ENCODE measurements around the gene NECTIN2.
A peak's percentile ranks its signal among the peaks of the same experiment; 100 is the strongest.
"Not testable (repeated sequence)": the region's sequence is repeated elsewhere in the genome, so short reads cannot be mapped to it uniquely, and the experiment has no call there.

Gene NECTIN2

GRCh38 chr19:44817725-44818465 lies 28.2 kb upstream of the NECTIN2 start:
- no peak for DNase-seq

DNA sequence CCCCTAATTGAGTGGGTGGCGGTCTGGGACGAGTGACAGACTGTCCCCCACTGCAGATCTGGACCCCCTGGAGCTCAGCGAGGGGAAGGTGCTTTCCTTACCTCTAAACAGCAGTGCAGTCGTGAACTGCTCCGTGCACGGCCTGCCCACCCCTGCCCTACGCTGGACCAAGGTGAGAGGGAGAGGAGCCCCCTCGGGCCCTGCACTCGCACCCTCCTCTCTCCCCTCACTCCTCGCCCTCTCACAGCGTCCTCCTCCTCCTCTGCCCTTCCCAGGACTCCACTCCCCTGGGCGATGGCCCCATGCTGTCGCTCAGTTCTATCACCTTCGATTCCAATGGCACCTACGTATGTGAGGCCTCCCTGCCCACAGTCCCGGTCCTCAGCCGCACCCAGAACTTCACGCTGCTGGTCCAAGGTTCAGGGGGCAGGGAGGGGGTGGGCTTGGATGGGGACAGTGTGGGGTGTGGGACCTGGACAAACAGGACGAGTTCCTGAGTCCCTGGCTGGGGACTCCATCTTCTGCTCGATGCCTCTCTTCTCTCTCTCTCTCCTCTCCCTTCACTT lies 27.5 kb upstream of the NECTIN2 start:
- DNase-seq: no peak

GRCh38 chr19:44819246-44819832 lies 26.8 kb upstream of the NECTIN2 start:
- DNase-seq: no peak

- DNase-seq: no peak
Measured at GRCh38 chr19:44820648-44821609, 25.2 kb upstream of the NECTIN2 start.

DNA sequence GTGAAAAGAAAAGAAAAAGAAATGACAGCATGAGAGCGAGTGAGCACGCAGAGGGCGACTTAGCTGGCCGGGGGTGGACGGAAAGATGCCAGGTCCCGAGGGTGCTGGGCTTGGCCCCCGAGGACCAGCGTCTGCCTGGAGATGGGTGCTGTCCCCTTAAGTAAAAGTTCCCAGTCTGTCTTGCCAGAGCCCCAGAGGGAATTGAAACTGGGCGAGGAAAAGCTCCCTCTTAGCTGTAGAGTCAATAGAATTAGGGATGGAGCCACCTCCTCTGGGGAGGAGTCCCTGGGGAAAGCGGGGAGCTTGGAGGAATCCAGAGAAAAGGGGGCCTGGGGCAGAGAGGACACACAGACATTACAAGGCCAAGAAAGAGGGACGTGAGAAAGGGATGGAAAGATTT lies 23.9 kb upstream of the NECTIN2 start:
- DNase-seq: no peak

GRCh38 chr19:44822670-44823372 lies 23.3 kb upstream of the NECTIN2 start:
- no peak for DNase-seq

GRCh38 chr19:44823373-44823698 lies 22.8 kb upstream of the NECTIN2 start:
- DNase-seq: no peak

GRCh38 chr19:44824761-44825160 lies 21.3 kb upstream of the NECTIN2 start:
- DNase-seq: no peak

DNA sequence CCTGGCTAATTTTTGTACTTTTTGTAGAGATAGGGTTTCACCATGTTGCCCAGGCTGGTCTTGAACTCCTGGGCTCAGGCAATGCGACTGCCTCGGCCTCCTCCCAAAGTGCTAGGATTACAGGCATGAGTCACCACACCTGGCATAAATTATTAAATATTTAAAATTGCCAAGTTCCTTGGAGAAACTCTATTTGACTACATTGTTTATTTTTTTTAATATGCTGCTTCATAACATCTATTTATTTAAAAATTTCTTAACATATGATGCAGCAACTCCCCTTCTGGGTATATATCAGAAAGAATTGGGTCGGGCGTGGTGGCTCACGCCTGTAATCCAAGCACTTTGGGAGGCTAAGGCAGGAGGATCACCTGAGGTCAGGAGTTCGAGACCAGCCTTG lies 13.2 kb upstream of the NECTIN2 start:
- DNase-seq: not testable (repeated sequence)

- DNase-seq: not testable (repeated sequence)
Measured at GRCh38 chr19:44834399-44834798, 11.7 kb upstream of the NECTIN2 start.

DNA sequence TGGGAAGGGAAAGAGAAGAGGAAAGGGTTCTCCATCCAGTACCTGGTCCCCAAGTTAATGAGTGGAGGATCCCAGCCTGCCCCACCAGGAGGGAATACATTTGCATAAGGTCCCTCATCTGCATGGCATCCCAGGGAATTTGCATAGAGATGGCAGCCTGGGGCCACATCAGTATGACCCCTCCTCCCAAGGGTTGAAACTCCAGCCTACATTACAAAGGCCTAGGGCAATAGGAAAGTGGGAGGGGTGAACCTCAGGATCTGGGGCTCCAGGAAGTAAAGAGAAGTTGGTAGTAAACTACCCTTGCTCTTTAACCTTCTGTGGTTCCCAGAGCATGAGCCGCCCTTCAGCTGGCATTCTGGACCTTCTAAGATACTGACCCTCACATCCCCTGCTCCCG lies 6.8 kb upstream of the NECTIN2 start:
- no peak for DNase-seq

DNA sequence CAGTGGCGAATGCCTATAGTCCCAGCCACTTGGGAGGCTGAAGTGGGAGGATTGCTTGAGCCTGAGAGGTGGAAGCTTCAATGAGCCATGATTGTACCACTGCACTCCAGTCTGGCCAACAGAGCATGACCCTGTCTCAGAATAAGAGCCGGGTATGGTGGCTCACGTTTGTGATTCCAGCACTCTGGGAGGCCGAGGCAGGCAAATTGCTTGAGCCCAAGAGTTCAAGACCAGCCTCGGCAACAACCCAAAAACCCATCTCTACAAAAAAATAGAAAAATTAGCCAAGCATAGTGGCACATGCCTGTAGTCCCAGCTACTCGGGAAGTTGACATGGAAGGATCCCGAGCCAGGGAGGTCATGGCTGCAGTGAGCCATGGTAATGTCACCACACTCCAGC lies 5.3 kb upstream of the NECTIN2 start:
- DNase-seq: no peak

- no peak for DNase-seq
Measured at GRCh38 chr19:44841231-44841630, 4.9 kb upstream of the NECTIN2 start.

GRCh38 chr19:44845286-44845611 lies 848 bp upstream of the NECTIN2 start:
- no peak for DNase-seq

DNA sequence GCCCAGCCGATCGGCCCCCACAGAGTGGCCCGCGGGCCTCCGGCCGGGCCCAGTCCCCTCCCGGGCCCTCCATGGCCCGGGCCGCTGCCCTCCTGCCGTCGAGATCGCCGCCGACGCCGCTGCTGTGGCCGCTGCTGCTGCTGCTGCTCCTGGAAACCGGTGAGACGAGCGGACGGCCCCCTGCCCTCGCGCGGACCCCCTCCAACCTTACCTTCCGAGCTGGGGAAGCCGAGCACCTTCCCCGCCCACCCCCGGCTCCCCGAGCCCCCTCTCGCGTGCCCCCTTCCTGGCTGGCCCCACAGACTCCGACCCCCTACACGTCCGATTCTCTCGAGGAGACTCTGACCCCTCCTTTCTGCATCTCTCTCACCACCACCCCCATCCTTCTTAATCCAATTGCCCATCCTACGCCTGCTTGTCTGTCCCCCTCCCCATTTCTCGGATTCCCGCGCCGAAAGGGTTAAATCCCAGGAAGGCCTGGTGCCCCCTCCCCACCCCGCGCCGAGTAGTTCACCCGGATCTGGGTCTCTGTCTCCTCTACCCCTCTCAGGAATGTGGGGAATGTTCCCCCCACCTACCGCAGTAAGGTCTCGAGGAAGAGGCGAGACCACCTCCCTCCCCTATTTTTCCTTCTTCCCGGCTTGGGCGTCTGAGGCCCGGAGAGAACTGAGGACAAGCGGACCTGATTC lies 502 bp downstream of the NECTIN2 start:
- no peak for DNase-seq

GRCh38 chr19:44847144-44848035 lies 1.3 kb downstream of the NECTIN2 start:
- DNase-seq: peak; percentile 20

- DNase-seq: peak; percentile 12
Measured at GRCh38 chr19:44848036-44848811, 2.1 kb downstream of the NECTIN2 start.

DNA sequence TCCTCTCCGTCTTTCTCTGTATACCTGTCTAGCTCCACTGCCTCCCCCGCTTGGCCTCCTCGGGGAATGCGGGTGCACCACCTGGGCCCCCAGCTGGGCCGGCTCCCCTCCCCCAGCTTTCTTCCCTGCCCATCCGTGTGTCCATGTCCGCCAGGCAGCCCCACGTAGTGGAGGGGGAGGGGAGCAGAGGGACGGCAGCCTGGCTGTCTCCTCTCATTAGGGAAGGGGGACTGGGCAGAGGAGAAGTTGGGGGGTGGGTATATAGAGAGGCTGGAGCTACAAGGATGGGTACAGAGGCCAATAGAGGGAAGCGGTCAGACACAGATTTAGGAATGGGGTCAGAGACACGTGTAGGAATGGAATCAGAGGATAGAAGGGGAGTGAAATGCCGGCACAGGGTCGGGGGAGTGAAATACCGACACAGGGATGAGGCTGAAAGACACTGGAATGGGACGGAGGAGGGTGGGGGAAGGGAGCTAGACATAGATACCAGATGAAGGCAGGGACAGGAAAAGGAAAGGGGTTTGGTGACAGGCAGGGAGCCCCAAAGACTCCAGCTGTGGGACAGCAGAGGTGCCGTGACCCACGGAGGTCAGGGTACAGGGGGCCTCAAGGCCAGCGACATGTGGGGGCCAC lies 2.8 kb downstream of the NECTIN2 start:
- no peak for DNase-seq

- DNase-seq: no peak
Measured at GRCh38 chr19:44850641-44851109, 4.6 kb downstream of the NECTIN2 start.

DNA sequence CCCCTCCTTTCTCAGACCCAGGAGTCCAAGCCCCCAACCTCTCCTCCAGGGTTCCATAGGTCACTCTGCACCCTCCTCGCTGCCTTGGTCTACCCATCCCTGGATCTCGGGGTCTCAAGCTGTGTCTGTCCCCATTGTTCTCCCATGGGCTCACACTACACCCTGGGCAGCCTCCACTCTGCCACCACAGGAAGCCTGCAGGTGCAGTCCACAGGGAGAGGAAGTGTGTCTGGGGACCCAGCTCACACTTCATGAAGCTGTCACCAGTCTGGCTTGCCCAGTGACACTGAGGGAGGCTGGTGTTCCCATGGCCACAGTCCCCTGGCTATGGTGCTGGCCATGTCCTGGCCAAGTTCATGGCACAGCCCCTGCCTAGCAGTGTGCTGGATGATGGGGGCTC lies 5.3 kb downstream of the NECTIN2 start:
- DNase-seq: no peak

Data from CD4-positive, alpha-beta T cell treated with Interleukin-17A for 4 hours (primary cell).